Fibroblast of pulmonary artery (primary cell): Measurements from ENCODE around the gene WIF1.

Experiments used
- DNase-seq: peaks from one replicate; pipeline ENCODE4 v3.0.0-alpha.2; 2010; ENCODE audit warnings: low read depth
- H3K4me3 ChIP-seq: replicated peaks from 2 replicates; pipeline ENCODE4 v1.5.1; 2011; ENCODE audit warnings: low read depth, mild to moderate bottlenecking, control low read depth, low read length, moderate library complexity
- TF ChIP-seq, protein P1 (sequence below): IDR thresholded peaks from 2 replicates; pipeline ENCODE4 v1.5.1; 2011; ENCODE audit warnings: mild to moderate bottlenecking, control low read depth, low read length, inconsistent platforms; ENCODE audit errors: missing control alignments

Gene WIF1

DNA sequence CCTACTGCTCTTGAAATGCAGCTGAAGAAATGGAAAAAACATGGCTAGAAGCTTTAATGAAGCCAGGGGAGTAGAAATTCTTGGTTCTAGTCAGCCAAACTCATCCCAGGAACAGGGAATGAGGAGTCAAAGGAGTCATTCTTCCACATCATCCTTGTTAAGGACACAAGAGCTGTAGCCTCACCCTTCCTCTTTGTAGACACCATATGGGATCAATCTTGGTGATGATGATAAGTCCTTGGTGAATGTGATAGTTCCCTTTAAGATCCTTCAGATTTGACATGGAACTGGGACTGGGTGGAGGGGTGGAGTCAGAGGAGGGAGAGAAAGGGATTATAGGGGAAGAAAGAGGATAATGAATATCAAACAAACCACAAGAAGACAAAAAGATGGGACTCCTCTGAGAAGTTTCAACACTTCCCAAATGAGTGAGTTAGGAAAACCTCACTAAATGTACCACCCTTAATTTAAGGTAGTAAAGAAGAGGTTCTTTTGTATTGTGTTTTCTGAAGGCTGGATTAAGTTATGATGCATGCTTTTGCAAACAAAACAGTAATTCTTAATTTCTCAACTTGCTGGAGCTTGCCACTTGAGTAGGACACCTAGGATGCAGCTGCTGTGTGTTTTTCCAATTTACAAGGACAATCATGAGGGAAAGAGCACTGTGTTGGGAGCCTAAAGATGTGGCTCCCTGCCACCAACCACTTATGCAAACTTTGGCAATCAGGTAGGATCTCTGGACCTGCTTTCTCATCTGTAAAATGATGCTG, 104.0 kb downstream of the WIF1 start:
- H3K4me3 ChIP-seq, result no peak overlapping the region
- TF ChIP-seq, protein P1, sequence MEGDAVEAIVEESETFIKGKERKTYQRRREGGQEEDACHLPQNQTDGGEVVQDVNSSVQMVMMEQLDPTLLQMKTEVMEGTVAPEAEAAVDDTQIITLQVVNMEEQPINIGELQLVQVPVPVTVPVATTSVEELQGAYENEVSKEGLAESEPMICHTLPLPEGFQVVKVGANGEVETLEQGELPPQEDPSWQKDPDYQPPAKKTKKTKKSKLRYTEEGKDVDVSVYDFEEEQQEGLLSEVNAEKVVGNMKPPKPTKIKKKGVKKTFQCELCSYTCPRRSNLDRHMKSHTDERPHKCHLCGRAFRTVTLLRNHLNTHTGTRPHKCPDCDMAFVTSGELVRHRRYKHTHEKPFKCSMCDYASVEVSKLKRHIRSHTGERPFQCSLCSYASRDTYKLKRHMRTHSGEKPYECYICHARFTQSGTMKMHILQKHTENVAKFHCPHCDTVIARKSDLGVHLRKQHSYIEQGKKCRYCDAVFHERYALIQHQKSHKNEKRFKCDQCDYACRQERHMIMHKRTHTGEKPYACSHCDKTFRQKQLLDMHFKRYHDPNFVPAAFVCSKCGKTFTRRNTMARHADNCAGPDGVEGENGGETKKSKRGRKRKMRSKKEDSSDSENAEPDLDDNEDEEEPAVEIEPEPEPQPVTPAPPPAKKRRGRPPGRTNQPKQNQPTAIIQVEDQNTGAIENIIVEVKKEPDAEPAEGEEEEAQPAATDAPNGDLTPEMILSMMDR, result no peak
- no peak for DNase-seq

DNA sequence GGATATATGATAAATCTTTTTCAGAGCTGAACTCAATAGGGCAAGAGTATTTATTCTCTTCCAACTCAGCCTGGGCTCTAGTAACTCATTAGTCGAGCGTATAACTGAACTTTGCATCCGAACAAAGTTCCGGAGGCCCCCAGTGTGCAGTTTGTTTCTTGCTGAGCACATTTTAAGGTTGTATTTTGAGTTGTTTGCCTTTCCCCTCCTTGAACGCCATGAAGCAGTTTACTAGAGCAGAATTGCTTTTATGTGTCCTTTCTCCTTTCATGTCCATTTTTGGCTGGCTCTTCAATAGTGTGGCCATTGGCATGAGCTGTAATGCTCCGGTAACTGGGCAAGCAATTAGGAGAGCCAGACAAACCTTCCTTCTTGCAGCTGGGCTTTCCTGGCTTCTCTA, 105.3 kb downstream of the WIF1 start:
- H3K4me3 ChIP-seq, result no peak overlapping the region
- TF ChIP-seq, protein P1, result no peak
- no peak for DNase-seq

DNA sequence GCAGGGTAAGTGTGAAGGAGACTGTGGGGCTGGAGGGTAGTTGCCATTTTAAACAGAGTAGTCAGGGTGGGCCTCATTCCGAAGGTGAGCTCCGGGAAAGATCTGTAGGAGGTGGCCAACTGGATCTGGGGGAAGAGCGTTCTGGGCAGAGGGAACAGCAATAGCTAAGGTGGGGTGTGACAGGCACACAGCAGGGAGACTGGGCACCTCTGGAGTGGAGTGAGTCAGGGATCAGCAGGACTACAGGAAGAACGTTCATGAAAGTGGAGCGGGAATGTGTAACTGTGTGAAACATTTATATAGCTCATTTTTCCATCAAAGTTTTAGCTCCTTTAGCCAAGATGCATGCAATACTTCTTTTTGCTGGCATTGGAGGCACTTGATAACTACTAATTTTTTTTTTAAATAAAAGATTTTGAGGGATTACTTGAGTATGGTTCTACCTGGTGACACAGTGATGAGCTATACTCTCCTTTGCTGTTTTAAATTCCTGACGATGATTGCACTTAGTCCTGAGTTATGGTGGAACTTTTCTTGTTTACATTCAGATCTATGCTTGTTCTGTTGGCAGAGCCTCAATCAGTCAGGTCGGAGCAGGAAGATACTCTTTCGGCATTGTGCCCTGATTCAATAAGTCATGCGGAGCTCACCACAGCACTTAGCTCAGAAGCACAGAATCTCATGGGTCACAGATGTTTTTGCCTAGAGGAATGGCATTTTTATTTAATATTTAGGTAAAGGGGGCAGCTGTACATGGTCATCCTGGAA, 106.4 kb downstream of the WIF1 start:
- no peak for DNase-seq
- TF ChIP-seq, protein P1, result no peak
- no peak overlapping the region for H3K4me3 ChIP-seq

DNA sequence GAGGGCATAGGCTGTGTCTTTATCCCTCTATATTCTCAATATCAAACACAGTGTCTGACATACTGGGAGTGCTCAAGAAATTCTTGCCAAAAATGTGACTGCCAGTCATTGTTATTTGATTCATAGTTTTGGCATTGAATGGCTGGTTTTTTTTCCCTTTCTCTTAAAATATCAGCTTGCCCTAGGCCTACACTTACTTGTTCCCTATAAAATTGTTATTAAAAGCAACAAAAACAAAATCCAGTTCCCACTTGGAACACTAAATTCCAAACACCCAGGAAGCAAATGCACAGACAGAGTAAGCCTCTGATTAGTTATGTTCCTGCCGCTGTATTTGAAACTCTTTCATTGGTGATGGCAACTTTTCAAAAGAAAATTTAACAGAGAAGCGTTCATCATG, 110.7 kb downstream of the WIF1 start:
- TF ChIP-seq, protein P1, result no peak
- H3K4me3 ChIP-seq, result no peak overlapping the region
- no peak for DNase-seq

DNA sequence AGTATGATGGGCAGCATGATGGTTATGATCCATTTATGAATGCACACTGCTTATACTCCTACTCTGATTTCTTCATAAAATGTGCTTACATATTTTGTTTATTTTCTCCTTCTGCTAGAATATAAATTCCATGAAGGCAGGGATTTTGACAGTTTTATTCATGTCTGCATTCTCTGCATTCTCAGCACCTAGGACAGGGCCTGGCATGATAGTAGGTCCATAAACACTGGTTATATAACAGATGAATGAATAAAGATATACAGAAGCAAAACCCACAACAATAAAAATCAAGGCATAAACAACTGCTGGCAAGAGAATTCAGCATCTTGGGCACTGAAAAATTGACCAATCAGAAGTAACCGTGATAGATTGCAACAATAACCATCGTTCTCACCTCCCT, 115.4 kb downstream of the WIF1 start:
- no peak for DNase-seq
- no peak overlapping the region for H3K4me3 ChIP-seq
- TF ChIP-seq, protein P1, result no peak

DNA sequence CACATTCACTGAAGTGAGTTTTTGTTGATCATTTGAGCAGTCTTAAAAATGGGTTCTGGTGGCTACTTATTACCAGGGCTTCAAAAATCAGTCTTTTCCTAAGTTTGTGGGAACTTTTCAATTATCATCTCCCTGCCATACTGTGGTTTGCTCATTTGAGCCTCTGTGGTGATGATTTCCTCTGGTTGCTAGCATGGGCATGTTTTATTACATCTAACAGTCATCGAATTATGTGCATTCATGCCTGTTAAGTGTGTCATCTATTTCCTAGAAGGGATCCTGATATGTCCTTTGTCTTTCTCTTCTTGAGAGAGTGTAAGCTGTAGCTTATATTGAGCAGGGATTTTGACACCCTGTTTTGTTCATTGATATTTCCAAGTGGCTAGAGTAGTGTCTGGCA, 116.8 kb downstream of the WIF1 start:
- no peak for DNase-seq
- TF ChIP-seq, protein P1, result no peak
- H3K4me3 ChIP-seq, result no peak overlapping the region
